HEK293T (cell line): ENCODE measurements around the gene DNAJB12.
"Not testable (repeated sequence)": the region's sequence is repeated elsewhere in the genome, so short reads cannot be mapped to it uniquely, and the experiment has no call there.

Experiments used
- BHLHE40 ChIP-seq: fragments of 450-650 bp; IDR thresholded peaks from 2 replicates; pipeline ENCODE4 v1.6.1; 2016; ENCODE audit warnings: mild to moderate bottlenecking, moderate library complexity, borderline replicate concordance
- ELF4 ChIP-seq: fragments of 450-650 bp; IDR thresholded peaks from 2 replicates; pipeline ENCODE4 v1.6.1; 2017; ENCODE audit warnings: antibody characterized with exemption
- FOXA1 ChIP-seq: fragments of 450-650 bp; IDR thresholded peaks from 2 replicates; pipeline ENCODE4 v1.6.1; 2016; ENCODE audit warnings: mild to moderate bottlenecking
- FOXK2 ChIP-seq: fragments of 450-650 bp; IDR thresholded peaks from 2 replicates; pipeline ENCODE4 v1.6.1; 2016; ENCODE audit warnings: mild to moderate bottlenecking
- FOXM1 ChIP-seq: fragments of 450-650 bp; IDR thresholded peaks from 2 replicates; pipeline ENCODE4 v1.6.1; 2017; ENCODE audit warnings: mild to moderate bottlenecking, borderline replicate concordance
- HDGF ChIP-seq: fragments of 450-650 bp; IDR thresholded peaks from 2 replicates; pipeline ENCODE4 v1.6.1; 2017; ENCODE audit warnings: antibody characterized with exemption, borderline replicate concordance
- L3MBTL2 ChIP-seq: fragments of 450-650 bp; conservative IDR thresholded peaks from 2 replicates; pipeline ENCODE4 v1.6.1; 2016; ENCODE audit warnings: mild to moderate bottlenecking
- LEF1 ChIP-seq: fragments of 450-650 bp; IDR thresholded peaks from 2 replicates; pipeline ENCODE4 v1.6.1; 2017; ENCODE audit warnings: mild to moderate bottlenecking, borderline replicate concordance
- NFRKB ChIP-seq: fragments of 450-650 bp; IDR thresholded peaks from 2 replicates; pipeline ENCODE4 v1.6.1; 2016; ENCODE audit warnings: mild to moderate bottlenecking, moderate library complexity
- SP1 ChIP-seq: fragments of 450-650 bp; IDR thresholded peaks from 2 replicates; pipeline ENCODE4 v1.6.1; 2017
- SUZ12 ChIP-seq: fragments of 450-650 bp; IDR thresholded peaks from 2 replicates; pipeline ENCODE4 v1.6.1; 2016; ENCODE audit warnings: mild to moderate bottlenecking
- TARDBP ChIP-seq: fragments of 450-650 bp; IDR thresholded peaks from 2 replicates; pipeline ENCODE4 v1.6.1; 2016

GRCh38 chr10:72384982-72385381, 30.3 kb upstream of the DNAJB12 start:
- TF ChIP-seq FOXA1, TARDBP, ELF4, BHLHE40, SUZ12, LEF1, HDGF, FOXK2, L3MBTL2, SP1, NFRKB, FOXM1: not testable (repeated sequence)
